HepG2 (cell line): Measurements from ENCODE around the gene GABRB3. TPM values are rescaled to one million over a fixed set of nuclear protein-coding genes. Genes with fewer than 3 reads are reported as not detected.

Source experiments
- ATAC-seq: fragments of 200-7000 bp; cut with Tn5 transposase; 3 replicates; pipeline ENCODE4 v1.9.1; 2020; ENCODE audit warnings: mild to moderate bottlenecking, moderate library complexity
- BruUV-seq: library from RNA; stranded (reverse); fragments of 400-500 nt; replicated peaks from 2 replicates; lab custom pipeline; 2021; lab: Mats Ljungman, UMichigan
- CTCF ChIA-PET: fragments of 300-600 bp; formaldehyde crosslinking; extraction: SDS; loops from one replicate; lab custom pipeline; 2021; ENCODE audit warnings: low total read pairs, inconsistent platforms, low intra/inter-chr PET ratio; lab: Yijun Ruan, JAX
- POLR2A ChIA-PET: fragments of 350-600 bp; sonication (Branson Sonifier 250); formaldehyde crosslinking; loops from one replicate; lab custom pipeline; 2020; ENCODE audit warnings: antibody characterized with exemption, inconsistent platforms; lab: Yijun Ruan, JAX
- DNase-seq: peaks from one replicate; pipeline ENCODE4 v3.0.0-alpha.2; 2015; ENCODE audit warnings: low spot score
- FAIRE-seq: peaks from 3 replicates; lab custom pipeline; 2011; peaks lifted over from hg19 to GRCh38; lab: Jason Lieb, UNC
- H2AFZ ChIP-seq: one replicate; pipeline ENCODE4 v1.6.1; 2011; ENCODE audit warnings: low read length, inconsistent platforms
- H3K27ac ChIP-seq: fragments of 300-600 bp; 3 replicates; pipeline ENCODE4 v1.8.0; 2011; ENCODE audit warnings: mixed run types, mild to moderate bottlenecking, mixed read lengths, low read length, inconsistent platforms; ENCODE audit not compliant: insufficient read depth; ENCODE audit errors: extremely low read length
- H3K27me3 ChIP-seq, 2 experiments: fragments of 200-600 bp in 1 of 2; 2 replicates in 1 of 2; 3 replicates in 1 of 2; pipeline versions ENCODE4 v1.6.0 to v1.8.0; 2011; ENCODE audit warnings: low read length in 2 of 2, mild to moderate bottlenecking in 2 of 2, moderate library complexity in 2 of 2, inconsistent platforms in 1 of 2; ENCODE audit not compliant: insufficient read depth in 2 of 2, control insufficient read depth in 1 of 2
- H3K36me3 ChIP-seq, 2 experiments: fragments of 200-600 bp in 1 of 2; replicated peaks in 1 of 2; 2 replicates in 1 of 2; 3 replicates in 1 of 2; pipeline versions ENCODE4 v1.5.1 to v1.8.0; 2011; ENCODE audit warnings: low read length in 2 of 2, inconsistent platforms in 1 of 2; ENCODE audit not compliant: insufficient read depth in 2 of 2, control insufficient read depth in 1 of 2
- H3K4me1 ChIP-seq: 2 replicates; pipeline ENCODE4 v1.5.1; 2012; ENCODE audit warnings: low read length, inconsistent platforms; ENCODE audit not compliant: insufficient read depth
- H3K4me2 ChIP-seq: 2 replicates; pipeline ENCODE4 v1.6.0; 2011; ENCODE audit warnings: low read depth, low read length, inconsistent platforms
- H3K4me3 ChIP-seq, 3 experiments: fragments of 200-600 bp in 1 of 3; sonication (generic), shearing (Covaris generic) in 1 of 3; replicated peaks in 1 of 3; 2 replicates each; pipeline ENCODE4 v1.5.1; 2011 to 2016; ENCODE audit warnings: low read length in 3 of 3, inconsistent platforms in 2 of 3, low read depth in 2 of 3, mild to moderate bottlenecking in 2 of 3, control low read depth in 1 of 3, mixed read lengths in 1 of 3; ENCODE audit not compliant: insufficient read depth in 1 of 3
- H3K79me2 ChIP-seq: one replicate; pipeline ENCODE4 v1.6.1; 2011; ENCODE audit warnings: low read length, inconsistent platforms; ENCODE audit not compliant: insufficient read depth
- H3K9ac ChIP-seq: 2 replicates; pipeline ENCODE4 v1.6.0; 2011; ENCODE audit warnings: mild to moderate bottlenecking, low read depth, low read length, inconsistent platforms; ENCODE audit not compliant: insufficient read depth
- H3K9me3 ChIP-seq: 2 replicates; pipeline ENCODE4 v1.5.1; 2012; ENCODE audit warnings: mild to moderate bottlenecking, low read length
- H4K20me1 ChIP-seq: 2 replicates; pipeline ENCODE4 v1.6.0; 2011; ENCODE audit warnings: inconsistent platforms, mild to moderate bottlenecking, low read length, moderate library complexity; ENCODE audit not compliant: insufficient read depth
- JUND ChIP-seq: sonication (generic); formaldehyde crosslinking; IDR thresholded peaks from 2 replicates; pipeline ENCODE4 v1.8.0; 2022; ENCODE audit warnings: mild to moderate bottlenecking, missing genetic modification reagents
- PCBP1 ChIP-seq: fragments of 200-400 bp; formaldehyde crosslinking; IDR thresholded peaks from 2 replicates; pipeline ENCODE4 v1.6.1; 2017; ENCODE audit warnings: mild to moderate bottlenecking, low read depth, low read length, borderline replicate concordance
- SNAPC4 ChIP-seq: sonication (generic); formaldehyde crosslinking; IDR thresholded peaks from 2 replicates; pipeline ENCODE4 v1.4.0; 2020; ENCODE audit warnings: mild to moderate bottlenecking, missing genetic modification reagents
- TAF1 ChIP-seq: sonication (generic); formaldehyde crosslinking; IDR thresholded peaks from 2 replicates; pipeline ENCODE4 v1.4.0; 2020; ENCODE audit warnings: missing genetic modification reagents
- TOE1 ChIP-seq: sonication (generic); formaldehyde crosslinking; IDR thresholded peaks from 2 replicates; pipeline ENCODE4 v1.4.0; 2020; ENCODE audit warnings: mild to moderate bottlenecking, missing genetic modification reagents
- USF2 ChIP-seq, 2 experiments: sonication (generic) in 1 of 2; formaldehyde crosslinking in 1 of 2; IDR thresholded peaks; 2 replicates each; pipeline versions ENCODE4 v1.5.1 to v1.6.1; 2011 to 2020; ENCODE audit warnings: borderline replicate concordance in 1 of 2, low read depth in 1 of 2, low read length in 1 of 2, mild to moderate bottlenecking in 1 of 2, missing genetic modification reagents in 1 of 2, moderate library complexity in 1 of 2
- ZBTB25 ChIP-seq: IDR thresholded peaks from 2 replicates; pipeline ENCODE4 v1.6.1; 2018; ENCODE audit warnings: missing genetic modification reagents
- ZNF326 ChIP-seq: sonication (generic); formaldehyde crosslinking; IDR thresholded peaks from 2 replicates; pipeline ENCODE4 v1.4.0; 2020; ENCODE audit warnings: missing genetic modification reagents, borderline replicate concordance
- ZNF562 ChIP-seq: sonication (generic); formaldehyde crosslinking; IDR thresholded peaks from 2 replicates; pipeline ENCODE4 v1.8.0; 2022; ENCODE audit warnings: missing genetic modification reagents, borderline replicate concordance
- ZNF724P ChIP-seq: sonication (generic); formaldehyde crosslinking; IDR thresholded peaks from 2 replicates; pipeline ENCODE4 v1.8.0; 2022; ENCODE audit warnings: missing genetic modification reagents, borderline replicate concordance
- ZNF780A ChIP-seq: sonication (generic); formaldehyde crosslinking; IDR thresholded peaks from 2 replicates; pipeline ENCODE4 v1.8.0; 2022; ENCODE audit warnings: mild to moderate bottlenecking, missing genetic modification reagents, moderate library complexity
- ZNF800 ChIP-seq: sonication (generic); formaldehyde crosslinking; IDR thresholded peaks from 2 replicates; pipeline ENCODE4 v1.4.0; 2020; ENCODE audit warnings: missing genetic modification reagents
- WGBS: methylation state at CpG from one replicate; pipeline ENCODE4 v1.1.6; 2017; ENCODE audit warnings: low lambda C conversion rate; 5-methylcytosine and 5-hydroxymethylcytosine counted together
- in situ Hi-C: cut with HindIII; loops from 2 replicates; pipeline ENCODE4 v1.10.0; 2017; ENCODE audit warnings: low pct_unique_long_range_greater_than_20kb; ENCODE audit not compliant: extremely low pct_ligation_motif_present
- intact Hi-C: fragments of 100-400 bp; cut with micrococcal nuclease; formaldehyde crosslinking; loops from one replicate; pipeline ENCODE4 v1.10.0; 2022; ENCODE audit not compliant: unreplicated experiment
- polyA plus RNA-seq, 8 experiments: library from polyadenylated mRNA; depleted of rRNA in 3 of 8; stranded (reverse) in 7 of 8; unstranded in 1 of 8; fragments of >200 nt; fragmentation: Illumina TruSeq in 4 of 8; extraction: Trizol in 4 of 8; gene quantifications; 2 replicates each; pipeline versions ENCODE4 v1.2.1 to v1.2.3, GENCODE V29; 2011 to 2016; ENCODE audit warnings: low read depth in 4 of 8, missing spikeins in 1 of 8, mixed read lengths in 1 of 8; ENCODE audit not compliant: insufficient read depth in 1 of 8
- total RNA-seq, 5 experiments: library from RNA; depleted of rRNA; stranded (reverse); fragments of >200 nt; fragmentation: Illumina TruSeq; extraction: Trizol; gene quantifications; 2 replicates each; pipeline ENCODE4 v1.2.3, GENCODE V29; 2016; ENCODE audit warnings: low read depth in 1 of 5

GABRB3 gene
- total and polyA plus RNA-seq, 2 of the 13 experiments (the other 11 are each of a cell fraction or from before 2014, with no cell fraction given), result not detected

GRCh38 chr15:26807517-26808427, 34.9 kb upstream of the GABRB3 start:
- no peaks in the 10 kb centered on the region for H3K4me1 ChIP-seq
- ChIA-PET CTCF (no interaction called here), POLR2A (no interaction called here)
- H3K9me3 ChIP-seq, result peaks cover 17% of the 10 kb centered on the region; the same call in 1 of the 2 replicates
- no peak for FAIRE-seq
- intact Hi-C loops (no loop called here), in situ Hi-C loops (no loop called here)
- no peak for DNase-seq
- no peak overlapping the region for H3K9ac ChIP-seq
- no peak for ATAC-seq
- no peaks in the 10 kb centered on the region for H4K20me1 ChIP-seq
- no peak overlapping the region for H3K4me3 ChIP-seq
- no peak overlapping the region for H3K4me2 ChIP-seq
- no peaks in the 10 kb centered on the region for H3K27me3 ChIP-seq
- no peaks in the 10 kb centered on the region for H3K79me2 ChIP-seq
- no TSS peak for BruUV-seq
- H3K27ac ChIP-seq, result no peak overlapping the region
- no peaks in the 10 kb centered on the region for H3K36me3 ChIP-seq
- 7% methylated on average over 14 of the region's 15 CpGs for WGBS
- H2AFZ ChIP-seq, result no peak overlapping the region
- TF ChIP-seq ZNF780A (CRISPR knock-in tag) (no peak), ZNF562 (CRISPR knock-in tag) (no peak), ZNF800 (CRISPR knock-in tag) (no peak), TOE1 (CRISPR knock-in tag) (no peak), ZNF724P (CRISPR knock-in tag) (no peak), USF2 (IDR thresholded peaks at IDR 0.05; ENCODE audit: low read depth, low read length) (no peak), USF2 (CRISPR knock-in tag; IDR thresholded peaks at IDR 0.05; ENCODE audit: borderline replicate concordance) (no peak), ZBTB25 (CRISPR knock-in tag) (no peak), TAF1 (no peak), ZNF326 (CRISPR knock-in tag) (no peak), JUND (no peak), SNAPC4 (CRISPR knock-in tag) (no peak), PCBP1 (no peak)
